LNCAP (cell line): ENCODE data around the gene EPDR1.

Experiments used
- TF ChIP-seq, protein P1 (sequence below): fragments of 450-650 bp; IDR thresholded peaks from 2 replicates; pipeline ENCODE4 v1.5.1; 2017; ENCODE audit warnings: mild to moderate bottlenecking

The EPDR1 gene

GRCh38 chr7:37920849-37921805 is 687 bp downstream of the EPDR1 start:
- TF ChIP-seq, protein P1, sequence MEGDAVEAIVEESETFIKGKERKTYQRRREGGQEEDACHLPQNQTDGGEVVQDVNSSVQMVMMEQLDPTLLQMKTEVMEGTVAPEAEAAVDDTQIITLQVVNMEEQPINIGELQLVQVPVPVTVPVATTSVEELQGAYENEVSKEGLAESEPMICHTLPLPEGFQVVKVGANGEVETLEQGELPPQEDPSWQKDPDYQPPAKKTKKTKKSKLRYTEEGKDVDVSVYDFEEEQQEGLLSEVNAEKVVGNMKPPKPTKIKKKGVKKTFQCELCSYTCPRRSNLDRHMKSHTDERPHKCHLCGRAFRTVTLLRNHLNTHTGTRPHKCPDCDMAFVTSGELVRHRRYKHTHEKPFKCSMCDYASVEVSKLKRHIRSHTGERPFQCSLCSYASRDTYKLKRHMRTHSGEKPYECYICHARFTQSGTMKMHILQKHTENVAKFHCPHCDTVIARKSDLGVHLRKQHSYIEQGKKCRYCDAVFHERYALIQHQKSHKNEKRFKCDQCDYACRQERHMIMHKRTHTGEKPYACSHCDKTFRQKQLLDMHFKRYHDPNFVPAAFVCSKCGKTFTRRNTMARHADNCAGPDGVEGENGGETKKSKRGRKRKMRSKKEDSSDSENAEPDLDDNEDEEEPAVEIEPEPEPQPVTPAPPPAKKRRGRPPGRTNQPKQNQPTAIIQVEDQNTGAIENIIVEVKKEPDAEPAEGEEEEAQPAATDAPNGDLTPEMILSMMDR, result 0 out of 2 replicates have a peak, but pooled peaks have one; percentile 7

- TF ChIP-seq, protein P1, result no peak
Observed at GRCh38 chr7:37921876-37922275, 1.4 kb downstream of the EPDR1 start.

DNA sequence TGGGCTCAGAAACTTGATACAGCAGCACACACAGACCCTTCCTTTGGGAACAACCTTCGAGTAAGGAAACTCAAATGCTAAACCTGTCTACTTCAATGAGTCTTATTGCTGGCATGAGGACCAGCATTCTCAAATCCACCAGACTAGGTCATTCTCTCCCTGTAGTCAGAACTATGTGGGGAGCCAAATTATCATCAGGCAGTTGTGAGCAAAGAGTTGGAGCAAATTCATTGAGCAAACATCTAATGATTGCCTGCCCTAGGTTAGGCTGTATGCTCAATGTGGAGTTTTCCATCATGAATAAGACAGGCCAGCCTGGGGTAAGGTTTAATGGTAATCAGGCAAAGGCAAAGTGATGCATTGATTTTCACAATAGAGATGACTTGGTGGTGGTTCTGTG is 3.6 kb downstream of the EPDR1 start:
- TF ChIP-seq, protein P1, result no peak

DNA sequence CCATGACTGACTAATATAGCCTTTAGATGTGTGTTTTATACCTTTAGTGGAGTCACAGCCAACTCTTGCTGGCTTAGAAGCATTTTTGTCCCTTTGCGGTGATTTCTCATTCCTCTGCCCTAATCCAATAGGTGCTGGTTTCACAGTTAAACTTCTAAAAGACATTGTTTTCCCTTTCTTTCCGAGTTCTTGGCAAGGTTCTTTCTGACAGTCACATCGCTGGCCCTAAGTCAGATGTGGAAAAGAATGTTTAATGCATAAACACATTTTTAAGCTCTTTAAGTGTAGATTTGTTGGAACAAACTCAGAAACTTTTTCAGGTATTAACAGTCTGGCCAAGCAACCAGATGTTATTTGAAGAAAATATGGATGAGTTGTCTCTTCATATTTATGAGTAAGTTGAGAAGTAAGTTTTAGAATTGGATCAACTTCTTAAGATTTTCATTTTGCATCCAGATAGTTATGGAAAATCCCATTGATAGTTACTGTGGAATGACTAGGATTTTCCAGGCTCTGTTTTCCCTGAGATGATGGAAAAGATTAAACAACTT is 4.1 kb downstream of the EPDR1 start:
- TF ChIP-seq, protein P1, result no peak

DNA sequence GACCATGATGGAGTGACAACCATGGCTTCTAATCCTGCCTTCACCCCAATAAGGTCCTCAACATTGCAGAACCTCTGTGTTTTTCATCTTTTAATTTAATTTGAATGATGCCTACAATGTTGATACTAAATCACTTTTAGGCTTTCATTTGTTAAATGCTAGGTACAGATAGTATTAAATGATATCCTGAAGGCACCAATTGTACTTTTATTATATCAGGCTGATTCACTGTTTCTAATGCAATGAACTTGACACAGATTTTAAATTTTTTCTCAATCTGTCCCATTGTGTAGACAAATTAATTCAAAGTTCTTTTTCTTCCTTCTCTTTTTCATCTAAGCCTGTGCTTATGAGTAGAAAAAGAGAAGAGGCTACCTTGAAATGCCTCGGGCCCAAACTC is 5.2 kb downstream of the EPDR1 start:
- TF ChIP-seq, protein P1, result no peak

- TF ChIP-seq, protein P1, result no peak
Observed at GRCh38 chr7:37927773-37928444, 7.5 kb downstream of the EPDR1 start.

- TF ChIP-seq, protein P1, result no peak
Observed at GRCh38 chr7:37928878-37929277, 8.4 kb downstream of the EPDR1 start.
